ENCODE data around the gene WNT5B. TPM values are rescaled to one million over a fixed set of nuclear protein-coding genes. Genes with fewer than 3 reads are reported as not detected.

The WNT5B gene
- total and polyA plus RNA-seq, 2 of the 8 experiments (the other 6 are each of a cell fraction or from before 2014, with no cell fraction given): 0.91 to 1.2 TPM

DNA sequence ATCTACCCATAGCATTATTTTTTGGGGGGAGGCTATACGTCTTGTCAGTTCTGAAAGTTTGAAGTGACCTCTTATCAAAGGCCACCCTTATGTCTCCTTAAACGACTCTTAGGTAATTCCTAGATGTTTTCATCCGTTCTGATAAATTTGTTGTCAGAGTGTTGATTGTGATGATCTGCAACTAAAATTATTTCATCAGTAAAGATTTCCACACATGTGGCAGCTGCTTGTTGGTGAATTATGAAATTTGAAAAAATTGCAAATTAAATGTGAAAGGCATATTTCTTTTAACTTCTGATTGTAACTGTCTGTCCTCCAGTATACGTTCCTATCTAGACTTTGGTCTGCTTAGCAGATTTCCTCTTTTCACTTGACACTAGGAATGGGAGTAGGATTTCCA is 63.2 kb downstream of the WNT5B start:
- Histone ChIP-seq H2BK120ac (replicated peaks; ENCODE audit: low read depth, low read length) (no peak overlapping the region), H3K79me2 (ENCODE audit: control insufficient read depth in 1 of 2, insufficient read depth in 2 of 2, low read length in 2 of 2) (peaks cover 18 to 58% of the 10 kb centered on the region in 2 experiments), H3K14ac (ENCODE audit: insufficient read length) (no peak overlapping the region), H4K8ac (ENCODE audit: extremely low read depth, insufficient read depth, low read length) (no peak overlapping the region), H3K27ac (ENCODE audit: low read depth, low read length) (no peak overlapping the region), H2BK5ac (ENCODE audit: low read depth, low read length) (no peak overlapping the region), H3K4me3 (ENCODE audit: extremely low read depth in 1 of 4, insufficient read depth in 2 of 4, low read depth in 3 of 4, low read length in 4 of 4) (peak overlapping the region; percentile 77 to 93 (median 90); a peak in 7 of 8 replicates), H4K20me1 (replicated peaks in 1 of 2; ENCODE audit: control insufficient read depth in 1 of 2, insufficient read depth in 2 of 2, low read length in 2 of 2) (peaks cover 2 to 13% of the 10 kb centered on the region in 2 experiments), H3K23me2 (ENCODE audit: low read depth, low read length) (peaks cover 2% of the 10 kb centered on the region; the same call in 1 of the 2 replicates), H4K91ac (replicated peaks; ENCODE audit: insufficient read length, low read length) (no peak overlapping the region), H3K36me3 (ENCODE audit: control insufficient read depth in 2 of 4, insufficient read depth in 4 of 4, low read length in 3 of 4) (no peaks in the 10 kb centered on the region), H3K4me1 (replicated peaks in 1 of 4; ENCODE audit: control insufficient read depth in 3 of 4, insufficient read depth in 4 of 4, low read length in 3 of 4) (no peaks in the 10 kb centered on the region; a peak in 1 of 7 replicates), H3K27me3 (replicated peaks in 1 of 4; ENCODE audit: control insufficient read depth in 3 of 4, extremely low read depth in 1 of 4, insufficient read depth in 3 of 4, low read length in 3 of 4) (no peaks in the 10 kb centered on the region), H3K18ac (ENCODE audit: extremely low read depth, low read length) (no peak overlapping the region), H2BK12ac (ENCODE audit: low read depth, low read length) (no peak overlapping the region), H3K4ac (replicated peaks; ENCODE audit: insufficient read length, low read depth, low read length) (no peak overlapping the region), H3K4me2 (ENCODE audit: insufficient read depth in 1 of 2, low read depth in 2 of 2, low read length in 2 of 2) (peak overlapping the region; percentile 66 to 82; a peak in 3 of 4 replicates), H4K5ac (ENCODE audit: insufficient read length, low read depth, low read length) (no peak overlapping the region), H3K79me1 (ENCODE audit: low read depth, low read length) (no peaks in the 10 kb centered on the region; the same call in 1 of the 2 replicates), H3K9me3 (ENCODE audit: insufficient read depth in 2 of 2, low read depth in 1 of 2, low read length in 1 of 2) (no peaks in the 10 kb centered on the region), H2BK20ac (ENCODE audit: low read length) (no peak overlapping the region), H3K9ac (replicated peaks in 1 of 4; ENCODE audit: extremely low read depth in 1 of 4, low read depth in 3 of 4, low read length in 3 of 4) (no peak overlapping the region; a peak in 1 of 7 replicates), H3K56ac (replicated peaks; ENCODE audit: insufficient read length, low read depth, low read length) (no peak overlapping the region), H2AK5ac (ENCODE audit: low read depth, low read length) (no peak overlapping the region), H2AFZ (ENCODE audit: low read length) (no peak overlapping the region), H2BK15ac (ENCODE audit: low read length) (no peak overlapping the region), H3K23ac (ENCODE audit: insufficient read length) (no peak overlapping the region)
- DNase-seq (ENCODE audit: low read depth in 1 of 2, low spot score in 2 of 2): no peak
- WGBS, 2 experiments (ENCODE audit: extremely low coverage in 1 of 2, insufficient coverage in 1 of 2, insufficient read length in 1 of 2, insufficient replicate concordance in 2 of 2, low coverage in 1 of 2, low lambda C conversion rate in 2 of 2, missing lambda C conversion rate in 1 of 2): 77% methylated on average over 4 of the region's 4 CpGs; no CpG with 5 or more reads in 1 of the 2 experiments
- POLR2A ChIA-PET (ENCODE audit: partially characterized antibody): interaction anchor here (1.1 to 2.6 kb wide), 2 partner anchors 34 to 75 kb away, joined by 3 to 7 read pairs; no protein-coding TSS in a partner anchor
- no peak for FAIRE-seq
- CTCF ChIA-PET (ENCODE audit: partially characterized antibody): interaction anchor here (0.9 kb wide), 1 partner anchor 103 kb away, joined by 3 read pairs; no protein-coding TSS in a partner anchor
- TF ChIP-seq, protein P1, sequence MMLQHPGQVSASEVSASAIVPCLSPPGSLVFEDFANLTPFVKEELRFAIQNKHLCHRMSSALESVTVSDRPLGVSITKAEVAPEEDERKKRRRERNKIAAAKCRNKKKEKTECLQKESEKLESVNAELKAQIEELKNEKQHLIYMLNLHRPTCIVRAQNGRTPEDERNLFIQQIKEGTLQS (IDR thresholded peaks at IDR 0.05; ENCODE audit: insufficient read depth, low read depth, low read length): no peak
- TF ChIP-seq SP1 (IDR thresholded peaks at IDR 0.05; ENCODE audit: low read depth, low read length) (no peak), POU5F1 (IDR thresholded peaks at IDR 0.05; ENCODE audit: low read depth, low read length) (no peak)

Measured in H1 (cell line).